ENCODE data around the gene ANGPTL2. TPM values are rescaled to one million over a fixed set of nuclear protein-coding genes. Genes with fewer than 3 reads are reported as not detected.
A peak's percentile ranks its signal among the peaks of the same experiment; 100 is the strongest.

ANGPTL2 gene
- total RNA-seq, 4 donors from 2014 or later: 36.5 to 52.5 (median 50.8) TPM

- Histone ChIP-seq H3K27ac (no peak overlapping the region), H3K36me3 (peaks cover 0 to 81% of the 10 kb centered on the region in 2 donors), H3K4me3 (no peak overlapping the region), H3K4me1 (peaks cover 0 to 26% (median 10%) of the 10 kb centered on the region in 3 donors), H3K9me3 (no peaks in the 10 kb centered on the region), H3K27me3 (no peaks in the 10 kb centered on the region)
- ATAC-seq: no peak
- WGBS, 2 donors (ENCODE audit: low coverage in 1 of 2): 90 to 93% methylated on average over 2 to 9 of the region's 11 CpGs
- no peak for TF ChIP-seq POLR2A (IDR thresholded peaks at IDR 0.05)
- no peak for TF ChIP-seq CTCF (IDR thresholded peaks at IDR 0.05)
- no peak for TF ChIP-seq POLR2AphosphoS5 (IDR thresholded peaks at IDR 0.05)
- no peak for TF ChIP-seq EP300 (IDR thresholded peaks at IDR 0.05)
Measured at GRCh38 chr9:127092041-127092608, 30.3 kb downstream of the ANGPTL2 start.

GRCh38 chr9:127091526-127091925 lies 30.9 kb downstream of the ANGPTL2 start:
- 88 to 98% methylated on average over 3 to 7 of the region's 13 CpGs for WGBS, 2 donors (ENCODE audit: low coverage in 1 of 2)

GRCh38 chr9:127090341-127090985 lies 32.0 kb downstream of the ANGPTL2 start:
- H3K36me3 ChIP-seq: peaks cover 0 to 78% of the 10 kb centered on the region in 2 donors
- TF ChIP-seq CTCF (IDR thresholded peaks at IDR 0.05): no peak
- TF ChIP-seq EP300 (IDR thresholded peaks at IDR 0.05): no peak
- no peak for TF ChIP-seq POLR2AphosphoS5 (IDR thresholded peaks at IDR 0.05)
- TF ChIP-seq POLR2A (IDR thresholded peaks at IDR 0.05): no peak
- H3K4me1 ChIP-seq: peaks cover 0 to 26% (median 10%) of the 10 kb centered on the region in 3 donors
- no peaks in the 10 kb centered on the region for H3K27me3 ChIP-seq
- WGBS, 2 donors (ENCODE audit: low coverage in 1 of 2): 69 to 70% methylated on average over 2 of the region's 6 CpGs
- no peak overlapping the region for H3K4me3 ChIP-seq
- H3K27ac ChIP-seq: peak overlapping the region; percentile 36 to 77 (median 74)
- no peaks in the 10 kb centered on the region for H3K9me3 ChIP-seq
- no peak for ATAC-seq

More at GRCh38 chr9:127091526-127091925, 30.9 kb downstream of the ANGPTL2 start:
- Histone ChIP-seq H3K36me3 (peaks cover 0 to 84% of the 10 kb centered on the region in 2 donors), H3K9me3 (no peaks in the 10 kb centered on the region), H3K27ac (peak overlapping the region in 2 of 4 donors; percentile 71 to 76), H3K27me3 (no peaks in the 10 kb centered on the region), H3K4me1 (peaks cover 0 to 26% (median 10%) of the 10 kb centered on the region in 3 donors), H3K4me3 (no peak overlapping the region)
- TF ChIP-seq POLR2A (IDR thresholded peaks at IDR 0.05) (no peak), CTCF (IDR thresholded peaks at IDR 0.05) (no peak), EP300 (IDR thresholded peaks at IDR 0.05) (no peak), POLR2AphosphoS5 (IDR thresholded peaks at IDR 0.05) (no peak)
- no peak for ATAC-seq

GRCh38 chr9:127089631-127090081 lies 32.8 kb downstream of the ANGPTL2 start:
- peaks cover 0 to 77% of the 10 kb centered on the region in 2 donors for H3K36me3 ChIP-seq
- no peaks in the 10 kb centered on the region for H3K9me3 ChIP-seq
- peak overlapping the region; percentile 36 to 77 (median 74) for H3K27ac ChIP-seq
- peaks cover 0 to 26% (median 10%) of the 10 kb centered on the region in 3 donors for H3K4me1 ChIP-seq
- H3K27me3 ChIP-seq: no peaks in the 10 kb centered on the region
- H3K4me3 ChIP-seq: no peak overlapping the region
- TF ChIP-seq POLR2AphosphoS5 (IDR thresholded peaks at IDR 0.05) (peak; percentile 48), EP300 (IDR thresholded peaks at IDR 0.05) (no peak)
- peak; percentile 54 for ATAC-seq
- 64 to 80% methylated on average over 1 to 2 of the region's 6 CpGs for WGBS, 2 donors (ENCODE audit: low coverage in 1 of 2)

- Histone ChIP-seq H3K4me1 (peaks cover 0 to 26% (median 10%) of the 10 kb centered on the region in 3 donors), H3K9me3 (no peaks in the 10 kb centered on the region), H3K27me3 (no peaks in the 10 kb centered on the region), H3K27ac (peak overlapping the region in 3 of 4 donors; percentile 71 to 77 (median 76)), H3K4me3 (no peak overlapping the region), H3K36me3 (peaks cover 0 to 70% of the 10 kb centered on the region in 2 donors)
- WGBS, 2 donors (ENCODE audit: low coverage in 1 of 2): 89 to 98% methylated on average over 3 to 10 of the region's 27 CpGs
- ATAC-seq: no peak
- no peak for TF ChIP-seq CTCF (IDR thresholded peaks at IDR 0.05)
Measured at GRCh38 chr9:127088724-127089615, 33.5 kb downstream of the ANGPTL2 start.
